ENCODE results near the gene FAM110D.

FAM110D gene

DNA sequence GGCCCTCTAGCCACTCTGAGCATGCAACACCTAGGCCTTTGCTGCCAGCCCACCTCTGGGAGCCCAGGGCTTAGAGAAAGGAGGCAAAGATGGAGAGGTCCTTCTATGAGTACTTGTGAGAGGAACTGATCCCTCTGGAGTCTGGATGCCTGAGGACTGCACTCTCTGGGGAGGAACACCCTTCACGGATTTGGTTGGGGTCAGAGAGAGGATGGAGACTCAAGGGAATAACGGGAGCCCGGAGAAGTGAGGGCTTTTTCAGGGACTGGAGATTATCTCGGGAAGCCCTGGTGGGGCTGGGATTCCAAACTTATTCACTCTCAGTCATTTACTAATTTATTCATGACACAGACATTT lies 10.3 kb downstream of the FAM110D start:
- Histone ChIP-seq H3K4me3 (ENCODE audit: low read depth in 1 of 2, low read length in 1 of 2) (peak overlapping the region in 1 of 2 experiments; percentile 74), H3K4me1 (ENCODE audit: control insufficient read depth in 1 of 2, insufficient read depth in 1 of 2, low read depth in 1 of 2, low read length in 1 of 2) (peaks cover 11 to 15% of the 10 kb centered on the region in 2 experiments), H3K9me3 (no peaks in the 10 kb centered on the region), H3K36me3 (no peaks in the 10 kb centered on the region), H3K27ac (no peak overlapping the region), H3K27me3 (peaks cover 28% of the 10 kb centered on the region)
- TF ChIP-seq, protein P1, sequence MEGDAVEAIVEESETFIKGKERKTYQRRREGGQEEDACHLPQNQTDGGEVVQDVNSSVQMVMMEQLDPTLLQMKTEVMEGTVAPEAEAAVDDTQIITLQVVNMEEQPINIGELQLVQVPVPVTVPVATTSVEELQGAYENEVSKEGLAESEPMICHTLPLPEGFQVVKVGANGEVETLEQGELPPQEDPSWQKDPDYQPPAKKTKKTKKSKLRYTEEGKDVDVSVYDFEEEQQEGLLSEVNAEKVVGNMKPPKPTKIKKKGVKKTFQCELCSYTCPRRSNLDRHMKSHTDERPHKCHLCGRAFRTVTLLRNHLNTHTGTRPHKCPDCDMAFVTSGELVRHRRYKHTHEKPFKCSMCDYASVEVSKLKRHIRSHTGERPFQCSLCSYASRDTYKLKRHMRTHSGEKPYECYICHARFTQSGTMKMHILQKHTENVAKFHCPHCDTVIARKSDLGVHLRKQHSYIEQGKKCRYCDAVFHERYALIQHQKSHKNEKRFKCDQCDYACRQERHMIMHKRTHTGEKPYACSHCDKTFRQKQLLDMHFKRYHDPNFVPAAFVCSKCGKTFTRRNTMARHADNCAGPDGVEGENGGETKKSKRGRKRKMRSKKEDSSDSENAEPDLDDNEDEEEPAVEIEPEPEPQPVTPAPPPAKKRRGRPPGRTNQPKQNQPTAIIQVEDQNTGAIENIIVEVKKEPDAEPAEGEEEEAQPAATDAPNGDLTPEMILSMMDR (IDR thresholded peaks at IDR 0.05), result no peak

DNA sequence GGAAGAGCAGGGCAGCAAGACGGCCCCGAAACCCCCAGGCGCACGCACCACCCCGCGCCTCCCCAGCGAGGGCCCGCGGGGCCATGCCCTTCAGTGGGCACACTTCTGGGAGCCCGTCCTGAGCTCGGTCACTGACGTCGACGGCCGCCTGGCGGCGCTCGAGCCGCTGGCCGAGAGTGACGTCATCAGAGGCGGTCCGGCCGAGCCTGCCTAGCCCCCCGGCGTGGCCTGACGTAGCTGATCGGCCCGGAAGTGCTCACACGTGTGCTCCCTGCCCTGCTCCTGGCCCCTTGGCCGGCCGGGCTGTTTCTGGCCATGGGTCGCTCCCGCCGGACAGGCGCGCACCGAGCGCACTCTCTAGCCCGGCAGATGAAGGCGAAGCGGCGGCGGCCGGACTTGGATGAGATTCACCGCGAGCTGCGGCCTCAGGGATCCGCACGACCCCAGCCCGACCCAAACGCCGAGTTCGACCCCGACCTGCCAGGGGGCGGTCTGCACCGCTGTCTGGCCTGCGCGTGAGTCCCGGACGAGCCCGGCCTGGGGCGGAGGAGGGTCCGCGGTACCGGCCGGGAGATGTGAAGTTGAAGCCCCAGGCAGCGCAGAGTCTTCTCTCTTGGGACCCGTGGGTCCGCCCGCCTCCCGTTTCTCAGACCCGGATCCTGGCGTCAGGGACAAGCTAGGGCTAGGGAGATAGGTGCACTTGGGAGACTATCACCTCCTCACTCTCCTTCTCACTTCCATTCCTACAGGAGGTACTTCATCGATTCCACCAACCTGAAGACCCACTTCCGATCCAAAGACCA lies 11.0 kb downstream of the FAM110D start, which contains the start of gene ZNF593:
TSS of gene ZNF593 (plus strand) at position 240 of the 803 bp plus-strand sequence. CDS start at position 316, 76 bp downstream.
- Histone ChIP-seq H3K27ac (no peak within 1 kb of the TSS), H3K27me3 (peaks cover 21% of the 10 kb centered on the region), H3K9me3 (no peaks in the 10 kb centered on the region), H3K4me3 (ENCODE audit: low read depth in 1 of 2, low read length in 1 of 2) (peak within 1 kb of the TSS; percentile 67 to 74), H3K4me1 (ENCODE audit: control insufficient read depth in 1 of 2, insufficient read depth in 1 of 2, low read depth in 1 of 2, low read length in 1 of 2) (peaks cover 11% of the 10 kb centered on the region in 2 experiments), H3K36me3 (no peaks in the 10 kb centered on the region)
- TF ChIP-seq, protein P1 (IDR thresholded peaks at IDR 0.05), result peak; percentile 89

DNA sequence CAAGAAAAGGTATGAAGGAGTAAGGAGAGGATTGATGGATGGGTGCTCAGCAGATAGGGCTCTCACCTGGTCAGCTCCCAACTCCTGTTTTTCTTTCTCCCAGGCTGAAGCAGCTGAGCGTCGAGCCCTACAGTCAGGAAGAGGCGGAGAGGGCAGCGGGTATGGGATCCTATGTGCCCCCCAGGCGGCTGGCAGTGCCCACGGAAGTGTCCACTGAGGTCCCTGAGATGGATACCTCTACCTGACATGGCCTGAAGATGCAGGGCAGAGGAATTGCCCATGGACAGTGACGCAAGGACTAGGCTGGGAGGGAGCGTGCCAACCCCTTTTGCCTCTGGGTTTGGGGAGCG lies 11.6 kb downstream of the FAM110D start:
- H3K9me3 ChIP-seq, result no peaks in the 10 kb centered on the region
- H3K27ac ChIP-seq, result no peak overlapping the region
- peak overlapping the region; percentile 67 to 74 for H3K4me3 ChIP-seq (ENCODE audit: low read depth in 1 of 2, low read length in 1 of 2)
- peaks cover 15% of the 10 kb centered on the region for H3K27me3 ChIP-seq
- peaks cover 11% of the 10 kb centered on the region in 2 experiments for H3K4me1 ChIP-seq (ENCODE audit: control insufficient read depth in 1 of 2, insufficient read depth in 1 of 2, low read depth in 1 of 2, low read length in 1 of 2)
- H3K36me3 ChIP-seq, result no peaks in the 10 kb centered on the region
- TF ChIP-seq, protein P1 (IDR thresholded peaks at IDR 0.05), result no peak

DNA sequence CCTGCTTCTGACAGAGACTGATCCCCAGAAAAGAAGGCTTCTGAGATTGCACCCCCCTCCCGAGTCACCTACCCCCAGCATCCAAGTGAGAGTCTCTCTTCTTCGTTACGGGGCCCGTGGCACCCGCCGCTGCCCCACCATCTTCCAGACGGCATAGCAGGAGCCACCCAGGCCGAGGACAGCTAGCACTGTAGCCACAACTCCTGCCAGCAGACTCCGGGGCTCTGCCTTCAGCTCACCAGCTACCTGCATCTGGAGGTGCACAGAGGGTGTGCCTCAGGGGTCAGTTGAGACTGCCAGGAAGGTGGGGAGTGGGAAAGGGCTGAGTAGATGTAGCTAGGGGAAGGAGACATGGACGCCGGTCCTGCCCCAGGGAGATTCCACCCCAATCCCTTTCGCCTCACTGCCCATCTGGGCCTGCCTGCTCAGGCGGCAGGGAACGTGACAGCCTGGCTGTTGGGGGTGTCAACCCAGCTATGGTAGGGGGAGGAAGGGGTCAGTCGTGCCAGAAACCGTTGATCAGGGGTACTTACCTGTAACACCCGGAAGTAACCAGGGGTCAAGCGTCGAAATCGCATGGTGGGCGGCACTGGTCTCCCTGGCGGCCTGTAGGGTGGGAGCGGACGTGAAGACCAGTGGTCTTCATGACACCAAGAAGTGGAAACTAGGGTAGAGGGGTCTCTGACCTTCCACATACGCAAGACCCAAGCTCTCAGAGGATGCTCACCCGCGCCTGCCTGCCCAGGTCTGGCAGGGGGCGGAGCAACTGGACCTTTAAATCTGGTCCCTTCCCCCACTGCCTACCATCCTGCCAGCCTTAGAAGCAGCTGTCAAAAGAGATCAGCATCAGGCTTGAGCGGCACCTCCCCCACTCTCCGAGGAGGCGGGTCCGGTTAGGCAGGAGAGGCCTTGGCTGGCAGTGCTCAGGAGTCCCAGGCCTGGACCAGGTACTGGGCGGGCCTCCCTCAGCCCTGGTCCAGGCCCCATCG lies 12.5 kb downstream of the FAM110D start, which contains the start of gene ZNF593OS:
TSS of gene ZNF593OS (minus strand) at position 749 of the 989 bp plus-strand sequence. CDS start at position 578, 171 bp downstream.
- Histone ChIP-seq H3K27ac (no peak within 1 kb of the TSS), H3K27me3 (peaks cover 6% of the 10 kb centered on the region), H3K36me3 (no peaks in the 10 kb centered on the region), H3K4me1 (ENCODE audit: control insufficient read depth in 1 of 2, insufficient read depth in 1 of 2, low read depth in 1 of 2, low read length in 1 of 2) (peaks cover 11% of the 10 kb centered on the region in 2 experiments), H3K9me3 (no peaks in the 10 kb centered on the region), H3K4me3 (ENCODE audit: low read depth in 1 of 2, low read length in 1 of 2) (no peak within 1 kb of the TSS)
- TF ChIP-seq, protein P1 (IDR thresholded peaks at IDR 0.05), result no peak

DNA sequence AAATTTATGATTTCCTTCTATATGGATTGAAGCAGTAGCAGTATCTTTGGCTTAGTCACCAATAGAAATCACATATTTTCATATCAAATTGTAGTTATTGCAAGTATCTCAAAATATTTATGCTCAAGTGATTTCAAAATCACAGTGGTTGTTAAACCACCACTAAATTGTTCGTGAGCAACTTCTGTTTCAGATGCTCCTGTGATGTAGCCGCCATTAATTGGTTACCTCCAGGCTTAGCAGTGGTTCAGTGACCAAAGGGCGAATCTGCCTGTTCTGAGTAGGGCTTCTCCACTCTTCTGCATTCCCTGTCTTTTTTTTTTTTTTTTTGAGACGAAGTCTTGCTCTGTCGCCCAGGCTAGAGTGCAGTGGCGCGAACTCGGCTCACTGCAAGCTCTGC lies 16.5 kb downstream of the FAM110D start:
- Histone ChIP-seq H3K9me3 (no peaks in the 10 kb centered on the region), H3K4me3 (ENCODE audit: low read depth in 1 of 2, low read length in 1 of 2) (no peak overlapping the region), H3K27ac (no peak overlapping the region), H3K27me3 (no peaks in the 10 kb centered on the region), H3K4me1 (ENCODE audit: control insufficient read depth in 1 of 2, insufficient read depth in 1 of 2, low read depth in 1 of 2, low read length in 1 of 2) (peaks cover 2 to 3% of the 10 kb centered on the region in 2 experiments), H3K36me3 (no peaks in the 10 kb centered on the region)
- TF ChIP-seq, protein P1 (IDR thresholded peaks at IDR 0.05), result no peak

All from neutrophil (primary cell).